GM12891 (cell line): ENCODE results near the gene ETV3.

Source experiments
- DNase-seq: peaks from one replicate; pipeline ENCODE4 v3.0.0; 2011; ENCODE audit warnings: low spot score; ENCODE audit not compliant: insufficient read length
- FAIRE-seq: peaks from 2 replicates; lab custom pipeline; 2011; peaks lifted over from hg19 to GRCh38; lab: Jason Lieb, UNC
- PAX5 ChIP-seq: IDR thresholded peaks from 2 replicates; pipeline ENCODE4 v1.6.1; 2011; ENCODE audit warnings: low read length, moderate library complexity, mild to moderate bottlenecking; ENCODE audit not compliant: insufficient read depth, severe bottlenecking
- POLR2A ChIP-seq: IDR thresholded peaks from 2 replicates; pipeline ENCODE4 v1.6.1; 2011; ENCODE audit warnings: low read depth, low read length, control low read depth
- POLR2AphosphoS5 ChIP-seq: IDR thresholded peaks from 2 replicates; pipeline ENCODE4 v1.6.1; 2011; ENCODE audit warnings: low read depth, low read length, control low read depth
- POU2F2 ChIP-seq: IDR thresholded peaks from 2 replicates; pipeline ENCODE4 v1.6.1; 2011; ENCODE audit warnings: low read depth, mild to moderate bottlenecking, control low read depth, low read length, moderate library complexity
- SPI1 ChIP-seq: IDR thresholded peaks from 2 replicates; pipeline ENCODE4 v1.6.1; 2011; ENCODE audit warnings: low read depth, low read length, control low read depth
- TAF1 ChIP-seq: IDR thresholded peaks from 2 replicates; pipeline ENCODE4 v1.6.1; 2011; ENCODE audit warnings: low read depth, low read length, control low read depth

The ETV3 gene

GRCh38 chr1:157141212-157141855 is 3.1 kb upstream of the ETV3 start:
- no peak for DNase-seq
- TF ChIP-seq POLR2A (no peak), POU2F2 (no peak), SPI1 (no peak)
- FAIRE-seq: no peak

DNA sequence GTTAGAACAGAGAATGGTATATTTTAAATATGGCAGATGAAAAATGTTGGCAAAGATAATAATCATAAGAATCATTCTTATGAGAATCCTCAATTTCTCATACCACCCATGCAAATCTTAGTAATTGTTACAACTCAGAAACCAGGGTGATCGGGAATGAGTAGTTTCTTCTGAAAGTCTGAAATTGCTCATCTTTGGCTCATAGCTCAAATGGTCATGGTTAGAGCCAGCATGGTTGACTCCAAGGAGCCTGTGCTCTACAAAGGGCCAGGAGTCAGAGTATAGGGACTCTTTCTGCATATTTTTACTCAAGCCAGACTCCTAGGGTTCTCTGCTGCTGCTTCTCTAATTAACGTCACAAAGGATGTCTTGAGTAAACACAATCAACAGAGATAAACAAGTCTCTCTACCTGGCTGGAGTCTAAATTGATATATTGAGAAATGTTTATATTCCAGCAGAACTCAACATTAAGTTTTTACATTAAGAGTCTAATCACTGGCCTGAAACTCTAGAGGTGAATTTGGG is 1.9 kb upstream of the ETV3 start:
- FAIRE-seq (no peak), DNase-seq (no peak)
- no peak for TF ChIP-seq POLR2AphosphoS5
- no peak for TF ChIP-seq SPI1
- no peak for TF ChIP-seq POLR2A
- no peak for TF ChIP-seq PAX5
- no peak for TF ChIP-seq TAF1

GRCh38 chr1:157139052-157139715 is 989 bp upstream of the ETV3 start:
- peak; percentile 35 for FAIRE-seq
- TF ChIP-seq PAX5: no peak
- peak; percentile 37; the same call in 1 of the 2 replicates for TF ChIP-seq POU2F2
- no peak for TF ChIP-seq TAF1
- no peak for TF ChIP-seq POLR2AphosphoS5
- 0 out of 2 replicates have a peak, but pooled peaks have one; percentile 28 for TF ChIP-seq POLR2A
- peak; percentile 52; the same call in 1 of the 2 replicates for TF ChIP-seq SPI1
- no peak for DNase-seq

GRCh38 chr1:157137408-157138219 is 581 bp downstream of the ETV3 start:
- no peak for DNase-seq
- no peak for FAIRE-seq
- TF ChIP-seq POLR2A (no peak), TAF1 (no peak)

DNA sequence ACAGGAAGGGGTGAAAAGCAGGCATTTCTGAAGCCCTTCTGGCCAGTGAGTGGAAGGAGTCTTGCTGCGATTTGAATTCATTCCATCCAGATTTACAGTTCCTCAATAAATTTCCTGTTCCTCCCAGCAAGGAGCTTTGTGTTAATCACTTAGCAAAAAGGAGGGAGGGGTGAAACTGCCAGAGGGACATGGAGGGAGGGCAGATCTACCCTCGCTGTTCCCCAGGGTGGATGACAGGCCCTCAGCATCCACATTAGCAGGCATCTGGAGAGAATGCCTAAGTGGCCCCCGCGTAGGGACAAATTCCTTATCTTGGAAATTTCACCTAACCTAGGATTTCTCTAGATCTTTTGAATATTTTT is 1.2 kb downstream of the ETV3 start:
- DNase-seq: no peak
- FAIRE-seq: no peak
- no peak for TF ChIP-seq POLR2AphosphoS5
- TF ChIP-seq POLR2A: no peak
- TF ChIP-seq PAX5: no peak
- TF ChIP-seq POU2F2: no peak
- no peak for TF ChIP-seq TAF1
- TF ChIP-seq SPI1: no peak

DNA sequence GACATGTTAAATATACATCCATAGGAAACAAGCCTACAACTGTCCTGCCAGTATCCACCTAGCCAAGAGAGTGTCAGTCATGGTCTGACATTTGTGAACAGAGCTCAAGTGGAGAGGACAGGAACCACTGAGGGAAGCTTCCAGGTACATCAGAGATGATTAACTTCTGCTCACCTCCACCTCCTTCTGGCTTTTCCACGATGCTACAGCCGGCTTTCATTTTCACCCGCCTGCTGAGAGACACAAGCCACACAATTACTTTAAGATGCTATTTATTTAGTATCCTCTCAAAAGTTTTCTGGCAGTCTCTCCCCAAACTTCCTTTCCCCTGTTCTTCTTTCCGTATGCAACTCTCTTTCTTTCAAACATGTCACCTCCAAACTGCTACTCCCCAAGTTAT is 2.1 kb downstream of the ETV3 start:
- TF ChIP-seq PAX5 (no peak), POLR2A (no peak), SPI1 (no peak), POU2F2 (no peak), TAF1 (no peak), POLR2AphosphoS5 (no peak)
- DNase-seq: no peak
- FAIRE-seq: no peak

DNA sequence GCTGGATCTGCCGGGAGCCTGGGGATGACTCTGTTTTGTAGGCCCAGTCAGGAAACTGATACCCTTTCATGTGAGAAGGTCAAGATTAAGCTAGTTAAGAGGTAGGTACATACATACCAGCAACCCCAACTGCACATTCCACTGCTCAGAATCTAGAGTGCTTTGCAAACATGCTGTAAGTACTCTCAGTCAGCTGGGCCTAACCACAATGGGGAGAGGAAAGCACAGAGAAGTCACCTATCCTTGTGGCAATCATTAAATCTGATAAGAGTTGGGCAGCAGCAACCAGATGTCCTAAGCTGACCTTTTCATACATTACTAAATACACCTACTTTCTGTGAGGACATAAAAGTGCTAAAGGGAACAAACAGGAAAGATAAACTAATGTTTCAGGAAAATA is 2.5 kb downstream of the ETV3 start:
- DNase-seq: no peak
- TF ChIP-seq POLR2A (no peak), PAX5 (no peak), SPI1 (no peak), POLR2AphosphoS5 (no peak), POU2F2 (no peak), TAF1 (no peak)
- no peak for FAIRE-seq

DNA sequence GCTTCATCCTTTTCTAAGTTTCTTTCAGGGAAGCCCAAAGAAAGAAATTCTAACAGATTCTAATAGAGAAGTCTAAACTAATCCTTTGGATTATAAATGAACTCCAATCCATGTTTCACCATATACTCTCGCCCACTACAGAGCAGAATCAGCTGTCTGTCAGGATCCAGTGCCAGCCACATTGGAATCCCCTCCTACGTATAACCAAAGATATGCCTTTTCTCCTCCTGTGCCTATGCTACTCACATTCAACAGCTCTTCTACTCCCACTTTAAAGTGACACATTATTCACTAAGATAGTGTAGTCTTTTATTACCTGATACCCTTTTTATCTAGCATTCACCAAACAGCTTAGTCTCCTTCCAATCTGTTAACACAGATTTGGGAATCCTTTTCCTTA is 3.1 kb downstream of the ETV3 start:
- DNase-seq: no peak
- FAIRE-seq: no peak
- TF ChIP-seq POLR2A (no peak), POU2F2 (no peak), PAX5 (no peak), SPI1 (no peak), TAF1 (no peak), POLR2AphosphoS5 (no peak)

GRCh38 chr1:157134442-157134841 is 3.8 kb downstream of the ETV3 start:
- DNase-seq (no peak), FAIRE-seq (no peak)
- TF ChIP-seq SPI1 (no peak), POLR2AphosphoS5 (no peak), POLR2A (no peak), PAX5 (no peak), TAF1 (no peak), POU2F2 (no peak)
